ENCODE results near the gene MASP2. TPM values are rescaled to one million over a fixed set of nuclear protein-coding genes. Genes with fewer than 3 reads are reported as not detected.

MASP2 gene
- total and polyA plus RNA-seq, 2 of the 8 experiments (the other 6 are each of a cell fraction or from before 2014, with no cell fraction given): 0.54 to 1.2 TPM

DNA sequence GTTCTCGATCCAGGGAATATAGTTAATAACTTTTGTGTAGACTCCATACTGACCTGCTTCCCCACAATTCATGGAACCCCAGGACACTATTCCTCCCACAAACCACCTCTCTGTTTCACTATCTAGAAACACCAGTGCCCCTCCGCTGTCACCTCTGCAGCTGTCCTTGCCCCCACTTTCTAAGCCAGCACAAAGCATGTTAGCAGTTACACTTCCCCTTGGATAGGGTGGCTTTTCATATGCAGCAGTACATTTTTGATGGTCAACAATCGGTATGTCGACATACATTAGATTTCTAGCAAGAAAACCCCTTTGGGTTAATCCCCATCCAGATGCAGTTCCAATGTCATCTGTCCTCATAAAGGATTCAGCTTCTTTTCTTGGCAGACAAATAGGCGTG, 20.1 kb downstream of the MASP2 start:
- CTCF ChIA-PET (ENCODE audit: partially characterized antibody): interaction anchor here (1.7 kb wide), 1 partner anchor 11 kb away, joined by 9 read pairs; no protein-coding TSS in a partner anchor
- H2AK5ac ChIP-seq (ENCODE audit: low read depth, low read length): no peak overlapping the region
- TF ChIP-seq HDAC2 (IDR thresholded peaks at IDR 0.05; ENCODE audit: borderline replicate concordance in 1 of 2, low read depth in 2 of 2, low read length in 2 of 2) (no peak), POLR2AphosphoS5 (IDR thresholded peaks at IDR 0.05; ENCODE audit: low read depth, low read length) (peak; percentile 49), SIX5 (IDR thresholded peaks at IDR 0.05; ENCODE audit: low read depth, low read length) (no peak), NANOG (IDR thresholded peaks at IDR 0.05; ENCODE audit: insufficient read depth, low read depth, low read length, poor library complexity, severe bottlenecking) (no peak), TBP (IDR thresholded peaks at IDR 0.05; ENCODE audit: low read depth, low read length) (no peak)
- no peak overlapping the region for H3K14ac ChIP-seq (ENCODE audit: insufficient read length)
- no peaks in the 10 kb centered on the region for H3K23me2 ChIP-seq (ENCODE audit: low read depth, low read length)
- DNase-seq (ENCODE audit: low read depth in 1 of 2, low spot score in 2 of 2) (no peak), FAIRE-seq (no peak)
- no peak overlapping the region for H2BK12ac ChIP-seq (ENCODE audit: low read depth, low read length)
- H3K4me1 ChIP-seq (replicated peaks in 1 of 4; ENCODE audit: control insufficient read depth in 3 of 4, insufficient read depth in 4 of 4, low read length in 3 of 4): peaks cover 0 to 4% (median 0%) of the 10 kb centered on the region in 4 experiments; a peak in 3 of 7 replicates
- H3K4me3 ChIP-seq (ENCODE audit: extremely low read depth in 1 of 4, insufficient read depth in 2 of 4, low read depth in 3 of 4, low read length in 4 of 4): no peak overlapping the region
- no peak overlapping the region for H2AFZ ChIP-seq (ENCODE audit: low read length)
- H2BK120ac ChIP-seq (replicated peaks; ENCODE audit: low read depth, low read length): no peak overlapping the region
- no peaks in the 10 kb centered on the region for H3K79me1 ChIP-seq (ENCODE audit: low read depth, low read length)
- H3K23ac ChIP-seq (ENCODE audit: insufficient read length): no peak overlapping the region
- H2BK15ac ChIP-seq (ENCODE audit: low read length): no peak overlapping the region
- H3K9me3 ChIP-seq (ENCODE audit: insufficient read depth in 2 of 2, low read depth in 1 of 2, low read length in 1 of 2): no peaks in the 10 kb centered on the region; a peak in 1 of 4 replicates
- H2BK20ac ChIP-seq (ENCODE audit: low read length): no peak overlapping the region
- H3K27me3 ChIP-seq (replicated peaks in 1 of 4; ENCODE audit: control insufficient read depth in 3 of 4, extremely low read depth in 1 of 4, insufficient read depth in 3 of 4, low read length in 3 of 4): no peaks in the 10 kb centered on the region
- no peak overlapping the region for H3K56ac ChIP-seq (replicated peaks; ENCODE audit: insufficient read length, low read depth, low read length)
- WGBS, 2 experiments (ENCODE audit: extremely low coverage in 1 of 2, insufficient coverage in 1 of 2, insufficient read length in 1 of 2, insufficient replicate concordance in 2 of 2, low coverage in 1 of 2, low lambda C conversion rate in 2 of 2, missing lambda C conversion rate in 1 of 2): 90% methylated on average over 5 of the region's 5 CpGs; no CpG with 5 or more reads in 1 of the 2 experiments
- H3K79me2 ChIP-seq (ENCODE audit: control insufficient read depth in 1 of 2, insufficient read depth in 2 of 2, low read length in 2 of 2): no peaks in the 10 kb centered on the region
- POLR2A ChIA-PET (ENCODE audit: partially characterized antibody): interaction anchor here (0.8 to 1.6 kb wide), 8 partner anchors 8 to 285 kb away, joined by 3 to 8 read pairs (median 4); partner anchors contain the start of gene TARDBP
- H3K36me3 ChIP-seq (ENCODE audit: control insufficient read depth in 2 of 4, insufficient read depth in 4 of 4, low read length in 3 of 4): peaks cover 13 to 59% (median 29%) of the 10 kb centered on the region in 4 experiments
- no peak overlapping the region for H4K5ac ChIP-seq (ENCODE audit: insufficient read length, low read depth, low read length)
- H3K18ac ChIP-seq (ENCODE audit: extremely low read depth, low read length): no peak overlapping the region
- H3K4me2 ChIP-seq (ENCODE audit: insufficient read depth in 1 of 2, low read depth in 2 of 2, low read length in 2 of 2): no peak overlapping the region
- H3K27ac ChIP-seq (ENCODE audit: low read depth, low read length): no peak overlapping the region
- no peak overlapping the region for H2BK5ac ChIP-seq (ENCODE audit: low read depth, low read length)
- H4K20me1 ChIP-seq (replicated peaks in 1 of 2; ENCODE audit: control insufficient read depth in 1 of 2, insufficient read depth in 2 of 2, low read length in 2 of 2): peaks cover 3 to 9% of the 10 kb centered on the region in 2 experiments
- no peak overlapping the region for H3K4ac ChIP-seq (replicated peaks; ENCODE audit: insufficient read length, low read depth, low read length)
- H4K91ac ChIP-seq (replicated peaks; ENCODE audit: insufficient read length, low read length): no peak overlapping the region
- H3K9ac ChIP-seq (replicated peaks in 1 of 4; ENCODE audit: extremely low read depth in 1 of 4, low read depth in 3 of 4, low read length in 3 of 4): no peak overlapping the region
- no peak overlapping the region; the same call in 1 of the 2 replicates for H4K8ac ChIP-seq (ENCODE audit: extremely low read depth, insufficient read depth, low read length)
